Measurements from ENCODE around the gene PRTG. TPM values are rescaled to one million over a fixed set of nuclear protein-coding genes. Genes with fewer than 3 reads are reported as not detected.
"Not testable (repeated sequence)": the region's sequence is repeated elsewhere in the genome, so short reads cannot be mapped to it uniquely, and the experiment has no call there.

The PRTG gene
- total RNA-seq = 1.00 TPM
- long read RNA-seq, partial matches to known transcripts = 0 of 1 reads
- long read RNA-seq, other reads (novel, unspliced or antisense) = 1 of 1 reads

GRCh38 chr15:55742927-55743728 is at the start of gene PRTG:
Gene PRTG, minus strand, starts transcription at chr15:55743152. Its CDS starts 221 bp downstream, at chr15:55742931.
- DNase-seq (ENCODE audit: low spot score) = no peak

GRCh38 chr15:55791551-55792400 is 48.8 kb upstream of the PRTG start:
- no peak for DNase-seq (ENCODE audit: low spot score)

DNA sequence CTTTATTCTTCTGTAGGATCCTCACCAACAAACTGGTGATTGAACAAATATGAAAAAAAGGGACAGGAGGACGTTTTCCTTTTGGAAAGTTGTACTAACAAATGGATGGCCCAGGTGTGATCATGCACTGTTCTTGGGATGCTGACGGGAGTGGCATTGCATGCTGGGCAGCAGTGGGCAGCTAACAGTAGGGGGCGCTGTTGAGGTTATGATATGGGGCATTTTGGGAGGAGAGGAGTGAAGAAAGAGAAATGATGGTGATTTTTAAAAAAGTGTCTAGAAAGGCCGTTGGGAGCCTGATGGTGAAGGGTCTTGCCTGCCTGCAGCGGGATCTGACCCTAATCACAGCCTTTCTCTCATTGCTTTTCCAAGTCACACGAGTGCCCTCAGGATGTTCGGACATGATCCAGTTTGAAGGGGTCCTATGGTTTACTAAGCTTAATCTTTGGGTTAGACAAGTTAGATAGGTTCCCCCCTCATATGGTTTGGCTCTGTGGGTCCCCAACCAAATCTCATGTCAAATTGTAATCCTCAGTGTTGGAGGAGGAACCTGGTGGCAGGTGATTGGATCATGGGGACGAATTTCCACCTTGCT is 46.2 kb upstream of the PRTG start:
- no peak for DNase-seq (ENCODE audit: low spot score)

DNA sequence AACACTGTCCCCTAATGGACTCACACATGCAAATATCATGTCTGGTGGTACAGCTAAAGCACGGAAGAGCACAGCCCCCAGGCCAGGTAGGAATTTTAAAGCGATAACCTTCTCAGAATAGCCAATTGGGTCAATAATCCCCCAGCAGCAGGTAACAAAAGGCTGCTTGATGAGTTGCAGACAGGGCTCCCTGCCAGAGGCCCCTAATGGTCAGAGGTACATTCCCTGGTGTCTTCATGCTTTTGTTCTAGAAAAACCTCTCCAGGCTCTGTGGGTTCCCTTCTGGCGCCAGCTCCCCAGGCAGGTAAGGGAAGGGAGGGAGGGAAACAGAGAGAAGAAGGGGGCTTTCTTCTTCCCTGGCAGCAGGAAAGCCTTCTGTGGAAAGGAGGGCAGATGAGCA is 43.4 kb upstream of the PRTG start:
- DNase-seq (ENCODE audit: low spot score) = no peak

DNA sequence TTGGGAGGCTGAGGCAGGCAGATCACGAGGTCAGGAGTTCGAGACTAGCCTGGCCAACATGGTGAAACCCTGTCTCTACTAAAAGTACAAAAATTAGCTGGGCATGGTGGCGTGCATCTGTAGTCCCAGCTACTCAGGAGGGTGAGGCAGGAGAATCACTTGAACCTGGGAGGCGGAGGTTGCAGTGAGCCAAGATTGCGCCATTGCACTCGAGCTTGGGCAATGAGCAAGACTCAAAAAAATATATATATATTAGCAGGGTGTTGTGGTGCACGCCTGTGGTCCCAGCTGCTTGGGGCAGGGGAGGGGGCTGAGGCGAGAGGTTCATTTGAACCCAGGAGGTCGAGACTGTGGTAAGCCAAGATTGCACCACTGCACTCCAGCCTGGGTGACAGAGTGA is 42.6 kb upstream of the PRTG start:
- DNase-seq (ENCODE audit: low spot score) = not testable (repeated sequence)

GRCh38 chr15:55784286-55784685 is 41.3 kb upstream of the PRTG start:
- no peak for DNase-seq (ENCODE audit: low spot score)

GRCh38 chr15:55782901-55783300 is 39.9 kb upstream of the PRTG start:
- DNase-seq (ENCODE audit: low spot score) = no peak

GRCh38 chr15:55780292-55780691 is 37.3 kb upstream of the PRTG start:
- no peak for DNase-seq (ENCODE audit: low spot score)

DNA sequence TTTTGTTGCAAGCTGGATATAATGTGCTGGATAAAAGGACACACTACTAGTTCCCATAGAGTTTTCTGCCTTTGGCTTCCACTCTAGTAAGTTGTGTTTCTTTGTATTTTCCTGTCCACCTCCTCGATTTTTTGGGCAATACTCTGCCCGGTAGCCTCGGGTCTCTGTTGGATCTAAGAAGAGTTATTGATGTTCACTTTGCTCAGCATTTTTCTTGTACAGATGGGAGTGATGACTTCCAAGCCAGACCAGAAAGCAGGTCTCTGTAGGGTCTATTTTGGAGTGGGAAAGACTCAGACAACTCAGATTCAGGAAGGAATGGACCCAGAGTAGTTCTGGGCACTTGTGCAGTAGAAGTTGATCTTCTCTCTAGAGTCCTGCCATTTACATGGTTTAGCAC is 36.0 kb upstream of the PRTG start:
- DNase-seq (ENCODE audit: low spot score) = no peak

- DNase-seq (ENCODE audit: low spot score) = no peak
These were observed 32.4 kb upstream of the PRTG start for GRCh38 chr15:55775316-55775715.

DNA sequence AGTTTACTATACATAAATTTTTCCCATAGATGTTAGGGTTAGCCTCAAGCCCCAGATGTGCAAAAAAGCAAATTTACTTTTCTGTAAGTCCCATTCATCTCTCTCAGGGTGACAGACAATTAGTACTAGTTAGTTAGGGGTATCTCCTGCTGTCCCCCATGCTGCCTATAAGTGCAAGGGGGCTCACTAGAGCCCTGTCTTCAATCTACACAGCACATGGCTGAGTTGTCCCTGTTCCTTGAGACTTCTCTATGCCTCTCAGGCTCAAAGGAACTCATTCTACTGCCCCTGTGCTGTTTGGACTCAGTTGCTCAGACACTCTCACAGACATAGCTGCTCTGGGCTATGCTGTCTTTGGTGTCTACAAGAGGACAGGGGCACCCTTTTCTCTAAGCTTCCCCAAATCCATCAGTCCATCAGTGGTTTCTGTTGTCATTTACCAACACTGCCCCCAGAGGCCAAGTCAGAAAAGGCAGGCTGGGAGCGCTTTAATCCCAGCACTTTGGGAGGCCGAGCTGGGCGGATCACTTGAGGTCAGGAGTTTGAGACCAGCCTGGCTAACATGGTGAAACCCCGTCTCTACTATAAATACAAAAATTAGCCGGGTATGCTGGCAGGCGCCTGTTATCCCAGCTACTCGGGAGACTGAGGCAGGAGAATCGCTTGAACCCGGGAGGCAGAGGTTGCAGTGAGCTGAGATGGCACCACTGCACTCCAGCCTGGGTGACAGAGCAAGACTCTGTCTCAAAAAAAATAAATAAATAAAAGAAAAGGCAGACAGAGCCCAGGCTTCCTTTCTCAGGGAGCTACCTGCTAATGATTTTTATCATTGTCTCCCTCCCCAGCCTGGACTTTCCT is 31.4 kb upstream of the PRTG start:
- no peak for DNase-seq (ENCODE audit: low spot score)

GRCh38 chr15:55770806-55771205 is 27.9 kb upstream of the PRTG start:
- DNase-seq (ENCODE audit: low spot score) = no peak

DNA sequence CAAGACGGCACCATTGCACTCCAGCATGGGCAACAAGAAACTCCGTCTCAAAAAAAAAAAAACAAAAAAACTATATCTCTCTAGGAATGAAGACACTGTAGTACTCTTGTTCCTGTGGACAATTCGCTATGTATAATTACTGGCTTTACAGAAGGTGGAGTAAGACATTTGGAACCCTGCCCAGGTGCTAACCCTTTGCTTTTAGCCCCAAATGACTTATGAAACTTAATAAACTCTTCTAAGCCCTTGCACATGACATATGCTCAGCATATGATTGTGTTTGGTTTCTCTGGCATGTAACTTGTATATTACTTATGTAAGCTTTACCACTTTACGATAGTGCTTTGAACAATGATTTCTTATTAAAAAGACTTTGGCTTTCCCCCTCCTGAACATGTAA is 27.3 kb upstream of the PRTG start:
- no peak for DNase-seq (ENCODE audit: low spot score)

- no peak for DNase-seq (ENCODE audit: low spot score)
These were observed 25.8 kb upstream of the PRTG start for GRCh38 chr15:55768670-55769185.

DNA sequence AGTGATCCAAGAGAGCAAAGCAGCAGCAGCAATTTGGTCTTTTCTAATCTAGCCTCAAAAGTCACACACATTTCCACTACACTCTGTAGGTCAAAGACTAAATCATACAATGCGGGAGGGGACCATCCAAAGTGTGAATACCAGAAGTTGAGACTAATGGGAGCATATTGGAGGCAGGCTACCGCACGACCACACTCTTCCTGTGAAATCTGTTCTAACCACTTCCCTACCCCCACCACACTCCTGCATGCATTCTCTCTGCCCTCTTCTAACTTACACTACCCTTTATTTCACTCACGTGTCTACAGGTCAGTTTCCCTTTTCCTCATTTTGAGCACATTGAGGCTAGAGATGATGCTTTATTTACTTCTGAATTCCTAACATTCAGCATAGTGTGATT is 23.7 kb upstream of the PRTG start:
- no peak for DNase-seq (ENCODE audit: low spot score)

DNA sequence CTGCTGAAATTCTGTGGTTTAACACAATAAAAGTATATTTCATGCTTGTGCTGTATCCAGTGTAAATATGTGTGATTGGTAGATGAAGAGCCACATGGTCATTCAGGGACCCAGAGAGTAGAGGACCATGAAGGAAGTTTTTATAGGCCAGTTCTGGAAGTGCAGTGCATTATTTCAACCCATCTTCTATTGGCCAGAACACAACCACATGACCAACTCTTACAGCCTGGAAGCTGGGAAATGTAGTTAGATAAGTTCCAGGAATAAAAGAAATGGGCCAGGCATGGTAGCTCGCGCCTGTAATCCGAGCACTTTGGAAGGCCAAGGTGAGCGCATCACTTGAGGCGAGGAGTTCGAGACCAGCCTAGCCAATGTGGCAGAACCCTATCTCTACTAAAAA is 21.4 kb upstream of the PRTG start:
- DNase-seq (ENCODE audit: low spot score) = no peak

DNA sequence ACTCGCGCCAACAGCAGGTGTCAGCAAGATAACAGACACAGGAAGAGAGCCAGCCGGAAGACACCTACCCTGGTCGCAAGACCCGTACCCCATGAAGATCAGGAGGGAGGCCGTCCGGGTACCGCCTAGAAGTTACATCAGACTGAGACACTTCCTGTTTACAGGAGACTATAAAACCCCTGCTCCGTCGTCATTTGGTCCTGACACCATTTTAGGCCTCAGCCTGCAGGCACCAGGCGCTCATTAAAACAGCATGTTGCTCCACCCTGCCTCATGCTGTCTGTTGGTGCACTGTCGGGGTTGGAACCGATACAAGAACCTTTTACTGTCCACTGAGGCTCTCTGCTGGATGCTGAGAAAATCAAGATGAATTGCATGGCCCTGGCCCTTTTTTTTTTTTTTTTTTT is 15.6 kb upstream of the PRTG start:
- DNase-seq (ENCODE audit: low spot score) = no peak

DNA sequence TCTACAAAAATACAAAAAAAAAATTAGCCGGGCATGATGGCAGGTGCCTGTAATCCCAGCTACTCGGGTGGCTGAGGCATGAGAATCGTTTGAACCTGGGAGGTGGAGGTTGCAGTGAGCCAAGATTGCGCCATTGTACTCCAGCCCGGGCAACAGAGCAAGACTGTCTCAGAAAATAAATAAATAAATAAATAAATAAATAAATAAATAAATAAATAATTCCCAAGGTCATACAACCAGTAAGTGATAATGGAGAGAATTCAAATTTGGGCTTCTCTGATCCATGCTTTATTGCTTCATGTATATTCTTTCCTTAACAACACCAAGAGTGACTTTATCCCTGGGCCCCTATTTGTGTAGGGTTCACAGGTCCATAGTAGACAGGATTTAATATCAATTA is 10.5 kb upstream of the PRTG start:
- DNase-seq (ENCODE audit: low spot score) = not testable (repeated sequence)

DNA sequence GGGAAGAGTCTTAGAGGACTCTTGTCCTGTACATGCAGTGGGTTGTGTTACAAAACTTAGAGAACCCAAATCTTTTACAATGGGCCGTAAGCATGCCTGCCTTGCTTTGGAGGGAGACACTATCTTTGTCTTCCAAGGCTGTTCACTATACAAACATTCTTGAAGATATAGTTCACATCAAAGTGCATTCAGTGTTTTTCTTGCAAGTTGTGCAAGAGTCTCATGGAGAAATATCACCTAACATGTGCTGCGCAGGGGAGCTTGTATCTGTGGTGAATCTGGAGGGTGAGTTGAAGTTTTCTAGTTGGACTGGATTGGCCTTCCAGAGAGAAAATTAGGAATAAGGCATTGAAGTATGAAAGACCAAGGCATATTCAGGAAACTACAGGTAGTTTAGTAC is 7.8 kb upstream of the PRTG start:
- no peak for DNase-seq (ENCODE audit: low spot score)

DNA sequence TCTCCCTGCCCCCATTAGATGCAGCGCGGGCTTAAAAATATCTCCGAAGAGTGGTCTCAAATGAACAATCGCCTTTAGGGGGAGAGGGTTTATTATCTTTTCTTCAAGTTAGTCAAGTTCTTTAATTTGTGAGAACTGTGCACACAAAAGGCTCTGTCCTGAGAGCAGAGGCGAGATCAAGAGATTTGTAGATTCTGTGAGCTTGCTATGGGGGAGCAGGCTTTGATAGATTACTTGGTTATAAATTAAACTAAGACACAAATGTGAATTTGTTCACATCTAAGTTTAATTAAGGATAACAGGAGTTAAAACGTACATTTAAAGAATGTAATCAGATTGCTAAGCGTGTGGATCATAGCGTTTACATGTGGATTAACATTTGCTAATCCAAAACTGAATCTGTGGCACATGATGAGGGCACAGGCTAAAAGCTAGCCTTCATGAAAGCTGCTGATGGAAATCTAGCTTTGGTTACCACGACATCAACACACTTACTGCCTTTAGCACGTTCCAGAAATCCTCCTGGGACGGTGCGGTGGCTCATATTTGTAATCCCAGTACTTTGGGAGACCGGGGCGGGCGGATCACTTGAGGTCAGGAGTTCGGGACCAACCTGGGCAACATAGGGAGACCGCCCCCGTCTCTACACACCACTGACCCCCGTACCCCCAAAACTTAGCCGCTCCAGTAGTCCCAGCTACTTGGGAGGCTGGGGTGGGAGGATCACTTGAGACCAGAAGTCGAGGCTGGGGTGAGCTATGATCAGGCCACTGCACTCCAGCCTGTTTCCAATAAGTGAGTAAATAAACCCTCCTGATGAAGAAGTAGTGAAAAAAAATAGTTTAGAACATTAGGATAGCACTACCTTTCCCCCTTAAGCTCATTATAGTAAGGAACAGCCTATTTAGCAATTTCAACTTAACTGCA is 1.0 kb upstream of the PRTG start:
- no peak for DNase-seq (ENCODE audit: low spot score)

All from mesenteric fat pad (tissue), 1 donor.